Psoas muscle (tissue), 8 donors: Measurements from ENCODE around the gene FOXP1. TPM values are rescaled to one million over a fixed set of nuclear protein-coding genes. Genes with fewer than 3 reads are reported as not detected.

Experiments
- ATAC-seq, 4 donors: fragments of 200-7000 bp; cut with Tn5 transposase; one replicate each; pipeline ENCODE4 v1.9.1; 2020; ENCODE audit warnings: moderate library complexity in 3 of 4, mild to moderate bottlenecking in 2 of 4
- DNase-seq, 2 donors: peaks; one replicate each; pipeline ENCODE4 v3.0.0-alpha.2; 2020
- H3K27ac ChIP-seq: fragments of 200-600 bp; one replicate; pipeline ENCODE4 v1.8.0; 2022
- H3K27me3 ChIP-seq, 3 donors: fragments of 200-600 bp in 1 of 3; one replicate each; pipeline versions ENCODE4 v1.6.1 to v1.8.0; 2013 to 2022; ENCODE audit warnings: low read length in 2 of 3, mild to moderate bottlenecking in 2 of 3, moderate library complexity in 1 of 3; ENCODE audit not compliant: insufficient read depth in 3 of 3
- H3K36me3 ChIP-seq, 2 donors: fragments of 200-600 bp in 1 of 2; one replicate each; pipeline versions ENCODE4 v1.6.1 to v1.8.0; 2013 to 2022; ENCODE audit warnings: low read depth in 1 of 2, mild to moderate bottlenecking in 1 of 2, moderate library complexity in 1 of 2; ENCODE audit not compliant: insufficient read depth in 1 of 2
- H3K4me1 ChIP-seq: fragments of 200-600 bp; one replicate; pipeline ENCODE4 v1.8.0; 2022
- H3K4me3 ChIP-seq: fragments of 200-600 bp; one replicate; pipeline ENCODE4 v1.8.0; 2022; ENCODE audit warnings: mild to moderate bottlenecking
- H3K9me3 ChIP-seq: fragments of 200-600 bp; one replicate; pipeline ENCODE4 v1.8.0; 2022
- WGBS, 3 donors: extraction: QIAGEN DNeasy Blood & Tissue Kit; methylation state at CpG; one replicate each; pipeline versions ENCODE4 v1.1.6 to v1.1.7; 2013; 5-methylcytosine and 5-hydroxymethylcytosine counted together
- intact Hi-C, 2 donors: fragments of 100-400 bp; cut with DNase I; formaldehyde crosslinking; loops; one replicate each; pipeline versions ENCODE4 v1.11.0 to v1.14.2; 2022
- long read RNA-seq, 2 donors: library from polyadenylated mRNA; unstranded; transcript quantifications; one replicate each; pipeline ENCODE4 v2.0.0, GENCODE V29; 2021
- polyA plus RNA-seq, 3 donors: library from polyadenylated mRNA; stranded (reverse); fragments of 200-250 nt; gene quantifications; one replicate each; pipeline ENCODE4 v1.2.3, GENCODE V29; 2013
- total RNA-seq, 4 donors: library from RNA; stranded (reverse); fragmentation: NEBNext Ultra II Directional in 2 of 4; extraction: Animal tissue kit (Norgen Biotek cat#: 25700) in 2 of 4; gene quantifications; one replicate each; pipeline versions ENCODE4 v1.2.1 to v1.2.4, GENCODE V29; 2021 to 2023
- TF ChIP-seq, protein P1 (sequence below): fragments of 200-600 bp; IDR thresholded peaks from one replicate; pipeline ENCODE4 v1.8.0; 2022; ENCODE audit warnings: antibody characterized with exemption
- donor health status: healthy with polysubstance abuse.
- donor health status: DM: no; HTN: no; CAD: no; lungs with moderate emphysema.
- donor health status: Bipolar disorder and iron deficiency.
- donor health status: healthy.
- donor health status: DM: yes; HTN: yes; CAD: no.
- donor health status: DM: no; HTN: no; CAD: no.
- donor health status: DM: no; HTN: no; CAD: no.
- donor health status: DM: yes; HTN: yes; CAD: no.

The FOXP1 gene
- total RNA-seq (10 to 100 TPM; 15.4 to 26.4 (median 19.6) TPM), polyA plus RNA-seq (10 to 100 TPM in 1 of 3 donors, 1 to 10 TPM in 2; 2.6 to 10.2 (median 9.5) TPM)
- long read RNA-seq, donor 1, partial matches to known transcripts: 0 of 5 reads
- long read RNA-seq, donor 1, other reads (novel, unspliced or antisense): 1 of 5 reads
- long read RNA-seq, donor 2, partial matches to known transcripts: 0 of 10 reads
- long read RNA-seq, donor 2, other reads (novel, unspliced or antisense): 6 of 10 reads

DNA sequence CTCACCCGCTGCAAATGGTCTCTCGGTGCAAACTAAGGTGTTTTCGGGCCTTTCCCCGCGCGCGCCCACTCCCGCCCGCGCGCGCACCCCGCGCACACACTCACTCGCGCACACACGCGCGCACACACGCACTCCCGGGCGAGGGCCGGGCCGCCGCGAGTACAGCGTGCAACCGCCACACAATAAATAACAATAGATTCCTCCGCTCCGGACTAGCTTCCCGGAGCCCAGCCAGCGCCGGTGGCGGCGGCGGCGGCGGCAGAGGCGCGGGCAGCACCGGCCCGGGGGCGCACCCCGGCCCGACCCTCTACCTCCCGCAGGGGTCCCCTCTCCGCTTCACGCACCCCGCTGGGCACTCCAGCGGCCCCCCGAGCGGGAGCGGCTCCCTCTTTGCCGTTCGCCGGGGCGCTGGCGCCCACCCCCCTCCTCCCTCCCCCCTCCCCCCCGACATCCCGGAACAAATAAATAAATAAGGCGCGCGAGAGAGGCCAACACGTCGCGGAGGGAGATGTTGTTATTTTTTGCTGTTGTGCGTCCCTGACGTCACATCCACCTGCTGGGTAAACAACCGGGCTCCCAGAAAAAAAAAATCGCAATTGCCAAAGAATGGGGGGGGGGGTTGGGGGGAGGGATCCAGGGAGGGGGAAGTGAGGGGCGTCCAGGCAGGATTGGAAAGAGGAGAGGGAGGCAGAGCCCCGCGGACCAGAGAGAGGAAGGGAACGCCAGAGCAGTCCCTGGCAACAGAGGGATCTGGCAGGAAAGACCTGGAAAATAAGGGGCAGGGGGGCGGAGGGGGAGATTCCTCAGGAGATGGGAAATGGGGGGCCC lies at the start of gene FOXP1:
Gene FOXP1, minus strand, starts transcription at position 163 of the 828 bp plus-strand sequence. CDS start 385,347 bp downstream, outside the sequence.
- Histone ChIP-seq H3K9me3 (no peaks in the 10 kb centered on the region), H3K36me3 (no peaks in the 10 kb centered on the region), H3K4me3 (peak within 1 kb of the TSS; percentile 95), H3K27me3 (no peaks in the 10 kb centered on the region), H3K4me1 (peaks cover 26% of the 10 kb centered on the region), H3K27ac (peak within 1 kb of the TSS; percentile 93)
- TF ChIP-seq, protein P1, sequence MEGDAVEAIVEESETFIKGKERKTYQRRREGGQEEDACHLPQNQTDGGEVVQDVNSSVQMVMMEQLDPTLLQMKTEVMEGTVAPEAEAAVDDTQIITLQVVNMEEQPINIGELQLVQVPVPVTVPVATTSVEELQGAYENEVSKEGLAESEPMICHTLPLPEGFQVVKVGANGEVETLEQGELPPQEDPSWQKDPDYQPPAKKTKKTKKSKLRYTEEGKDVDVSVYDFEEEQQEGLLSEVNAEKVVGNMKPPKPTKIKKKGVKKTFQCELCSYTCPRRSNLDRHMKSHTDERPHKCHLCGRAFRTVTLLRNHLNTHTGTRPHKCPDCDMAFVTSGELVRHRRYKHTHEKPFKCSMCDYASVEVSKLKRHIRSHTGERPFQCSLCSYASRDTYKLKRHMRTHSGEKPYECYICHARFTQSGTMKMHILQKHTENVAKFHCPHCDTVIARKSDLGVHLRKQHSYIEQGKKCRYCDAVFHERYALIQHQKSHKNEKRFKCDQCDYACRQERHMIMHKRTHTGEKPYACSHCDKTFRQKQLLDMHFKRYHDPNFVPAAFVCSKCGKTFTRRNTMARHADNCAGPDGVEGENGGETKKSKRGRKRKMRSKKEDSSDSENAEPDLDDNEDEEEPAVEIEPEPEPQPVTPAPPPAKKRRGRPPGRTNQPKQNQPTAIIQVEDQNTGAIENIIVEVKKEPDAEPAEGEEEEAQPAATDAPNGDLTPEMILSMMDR: no peak
- WGBS, 3 donors: 0 to 1% (median 0%) methylated on average over 60 to 75 of the region's 75 CpGs
- peak; percentile 79 to 86 (median 82) for ATAC-seq
- peak; percentile 78 to 88 for DNase-seq
- intact Hi-C loops: loop anchor here (2.0 to 10.0 kb wide), 6 partner anchors 41 to 1039 kb away; no protein-coding TSS in a partner anchor

DNA sequence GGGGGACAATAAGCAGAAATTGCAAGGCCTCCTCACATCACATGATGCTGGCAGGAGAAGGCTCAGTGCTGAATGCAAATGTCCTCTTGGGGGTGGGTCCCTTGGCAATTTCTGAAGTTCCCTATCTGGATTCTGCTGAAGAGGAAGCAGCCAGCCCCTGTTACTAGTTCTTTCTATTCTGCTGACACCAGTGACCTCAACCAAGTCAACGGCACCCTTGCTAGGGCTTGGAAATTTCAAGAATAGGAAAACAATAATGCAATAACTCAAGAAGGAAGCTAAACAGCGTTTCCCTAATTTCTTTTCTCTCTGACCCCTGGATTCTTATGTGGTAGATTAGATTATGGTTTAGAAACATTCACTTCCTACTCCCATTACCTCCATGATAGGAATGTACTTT lies 46.2 kb upstream of the FOXP1 start:
- Histone ChIP-seq H3K4me1 (no peaks in the 10 kb centered on the region), H3K36me3 (no peaks in the 10 kb centered on the region), H3K27me3 (no peaks in the 10 kb centered on the region), H3K4me3 (no peak overlapping the region), H3K27ac (no peak overlapping the region), H3K9me3 (no peaks in the 10 kb centered on the region)
- ATAC-seq (no peak), DNase-seq (peak in 1 of 2 donors; percentile 14)
- WGBS, 3 donors: 50 to 76% (median 56%) methylated on average over 2 of the region's 2 CpGs
- TF ChIP-seq, protein P1: no peak
- intact Hi-C loops: no loop called here

DNA sequence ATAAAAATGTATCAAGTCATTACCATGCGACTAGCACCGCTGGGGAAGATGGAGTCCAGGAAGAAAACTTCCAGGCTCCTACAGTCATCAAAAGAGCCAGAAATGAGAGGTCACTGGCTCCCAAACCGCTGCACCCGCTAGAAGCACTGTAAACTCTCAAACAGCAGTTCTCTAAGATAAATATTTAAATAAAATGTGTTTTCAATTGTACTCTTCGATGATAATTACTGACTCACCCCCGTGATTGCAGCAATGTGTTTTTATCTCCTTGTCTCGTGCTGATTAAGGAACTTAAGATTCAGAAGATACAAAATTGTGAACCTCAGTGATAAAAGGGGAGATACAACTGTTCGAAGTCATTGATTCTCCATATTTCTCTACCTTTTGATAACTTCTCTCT lies 45.8 kb upstream of the FOXP1 start:
- TF ChIP-seq, protein P1: no peak
- intact Hi-C loops: no loop called here
- no peaks in the 10 kb centered on the region for H3K4me1 ChIP-seq
- no peak for ATAC-seq
- 76 to 80% (median 78%) methylated on average over 8 of the region's 8 CpGs for WGBS, 3 donors
- DNase-seq: no peak
- no peaks in the 10 kb centered on the region for H3K9me3 ChIP-seq
- no peak overlapping the region for H3K27ac ChIP-seq
- no peaks in the 10 kb centered on the region for H3K36me3 ChIP-seq
- H3K27me3 ChIP-seq: no peaks in the 10 kb centered on the region
- H3K4me3 ChIP-seq: no peak overlapping the region

DNA sequence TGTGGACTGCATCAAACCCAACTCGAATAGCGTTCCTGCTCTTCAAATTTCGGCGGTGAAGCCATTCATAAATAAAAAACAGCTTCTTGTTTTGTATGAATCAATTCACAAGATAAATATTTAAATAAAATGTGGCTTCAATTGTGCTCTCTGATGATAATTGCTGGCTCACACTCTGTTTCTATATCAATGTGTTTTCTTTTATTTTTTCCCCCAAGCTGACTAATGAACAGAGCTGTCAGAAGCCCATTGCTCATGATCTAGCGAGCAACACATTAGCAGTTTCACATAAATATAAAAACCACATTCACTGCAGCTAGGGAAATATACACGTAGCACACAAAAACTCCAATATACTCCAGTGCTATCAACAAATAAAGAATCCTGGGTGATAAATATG lies 45.0 kb upstream of the FOXP1 start:
- H3K36me3 ChIP-seq: no peaks in the 10 kb centered on the region
- H3K9me3 ChIP-seq: no peaks in the 10 kb centered on the region
- DNase-seq: no peak
- no peak overlapping the region for H3K27ac ChIP-seq
- TF ChIP-seq, protein P1: no peak
- H3K4me3 ChIP-seq: no peak overlapping the region
- ATAC-seq: no peak
- no peaks in the 10 kb centered on the region for H3K4me1 ChIP-seq
- intact Hi-C loops: no loop called here
- no peaks in the 10 kb centered on the region for H3K27me3 ChIP-seq
- 60 to 73% (median 68%) methylated on average over 6 of the region's 6 CpGs for WGBS, 3 donors
